ENCODE results near the gene CSF2.
A peak's percentile ranks its signal among the peaks of the same experiment; 100 is the strongest.

The CSF2 gene

GRCh38 chr5:132067941-132068808 is 5.4 kb upstream of the CSF2 start:
- DNase-seq (ENCODE audit: low spot score): no peak

- no peak for DNase-seq (ENCODE audit: low spot score)
These were observed 4.0 kb upstream of the CSF2 start for GRCh38 chr5:132069561-132069960.

GRCh38 chr5:132069994-132070393 is 3.6 kb upstream of the CSF2 start:
- no peak for DNase-seq (ENCODE audit: low spot score)

GRCh38 chr5:132070460-132071337 is 2.9 kb upstream of the CSF2 start:
- DNase-seq (ENCODE audit: low spot score): peak; percentile 19

GRCh38 chr5:132071338-132071707 is 2.3 kb upstream of the CSF2 start:
- DNase-seq (ENCODE audit: low spot score): no peak

- DNase-seq (ENCODE audit: low spot score): no peak
These were observed 1.5 kb upstream of the CSF2 start for GRCh38 chr5:132072070-132072469.

- DNase-seq (ENCODE audit: low spot score): no peak
These were observed 1.1 kb upstream of the CSF2 start for GRCh38 chr5:132072528-132072927.

- no peak for DNase-seq (ENCODE audit: low spot score)
These were observed 642 bp downstream of the CSF2 start for GRCh38 chr5:132074091-132074771.

GRCh38 chr5:132074772-132075718 is 1.5 kb downstream of the CSF2 start:
- no peak for DNase-seq (ENCODE audit: low spot score)

- no peak for DNase-seq (ENCODE audit: low spot score)
These were observed 2.1 kb downstream of the CSF2 start for GRCh38 chr5:132075719-132076077.

GRCh38 chr5:132076202-132076830 is 2.7 kb downstream of the CSF2 start:
- DNase-seq (ENCODE audit: low spot score): no peak

GRCh38 chr5:132076983-132077382 is 3.4 kb downstream of the CSF2 start:
- no peak for DNase-seq (ENCODE audit: low spot score)

- no peak for DNase-seq (ENCODE audit: low spot score)
These were observed 5.5 kb downstream of the CSF2 start for GRCh38 chr5:132079081-132079480.

- no peak for DNase-seq (ENCODE audit: low spot score)
These were observed 6.0 kb downstream of the CSF2 start for GRCh38 chr5:132079619-132080018.

GRCh38 chr5:132080595-132080994 is 7.0 kb downstream of the CSF2 start:
- no peak for DNase-seq (ENCODE audit: low spot score)

GRCh38 chr5:132081458-132081857 is 7.9 kb downstream of the CSF2 start:
- no peak for DNase-seq (ENCODE audit: low spot score)

- no peak for DNase-seq (ENCODE audit: low spot score)
These were observed 8.9 kb downstream of the CSF2 start for GRCh38 chr5:132082329-132083023.

GRCh38 chr5:132083071-132083678 is 9.6 kb downstream of the CSF2 start:
- DNase-seq (ENCODE audit: low spot score): no peak

GRCh38 chr5:132085686-132086085 is 12.1 kb downstream of the CSF2 start:
- DNase-seq (ENCODE audit: low spot score): no peak

- DNase-seq (ENCODE audit: low spot score): peak; percentile 44
These were observed 12.7 kb downstream of the CSF2 start for GRCh38 chr5:132086277-132086794.
